Keratinocyte (primary cell): ENCODE results near the gene B4GALT2. TPM values are rescaled to one million over a fixed set of nuclear protein-coding genes. Genes with fewer than 3 reads are reported as not detected.

Source experiments
- DNase-seq: peaks from one replicate; pipeline ENCODE4 v3.0.0-alpha.2; 2011; ENCODE audit warnings: low read depth, missing footprints, low spot score
- FAIRE-seq: peaks from 2 replicates; lab custom pipeline; 2011; peaks lifted over from hg19 to GRCh38; lab: Jason Lieb, UNC
- H2AFZ ChIP-seq: 2 replicates; pipeline ENCODE4 v1.6.0; 2012; ENCODE audit warnings: low read length, control low read depth, inconsistent platforms; ENCODE audit not compliant: control insufficient read depth
- H3K27ac ChIP-seq: 2 replicates; pipeline ENCODE4 v1.5.1; 2011; ENCODE audit warnings: low read length; ENCODE audit not compliant: control insufficient read depth, insufficient read depth
- H3K27me3 ChIP-seq: 3 replicates; pipeline ENCODE4 v1.6.0; 2011; ENCODE audit warnings: low read length; ENCODE audit not compliant: control insufficient read depth, insufficient read depth; ENCODE audit errors: extremely low read depth
- H3K36me3 ChIP-seq, 2 experiments: 2 replicates in 1 of 2; 3 replicates in 1 of 2; pipeline ENCODE4 v1.5.1; 2011; ENCODE audit warnings: low read length in 2 of 2, mild to moderate bottlenecking in 1 of 2; ENCODE audit not compliant: control insufficient read depth in 2 of 2, insufficient read depth in 2 of 2; ENCODE audit errors: extremely low read depth in 1 of 2
- H3K4me1 ChIP-seq: 3 replicates; pipeline ENCODE4 v1.5.1; 2011; ENCODE audit warnings: low read length; ENCODE audit not compliant: control insufficient read depth, insufficient read depth; ENCODE audit errors: extremely low read depth
- H3K4me2 ChIP-seq: 3 replicates; pipeline ENCODE4 v1.6.0; 2011; ENCODE audit warnings: low read depth, low read length; ENCODE audit not compliant: control insufficient read depth, insufficient read depth; ENCODE audit errors: extremely low read depth
- H3K4me3 ChIP-seq, 3 experiments: fragments of 200-600 bp in 1 of 3; sonication (generic) in 1 of 3; 2 replicates in 2 of 3; 3 replicates in 1 of 3; pipeline ENCODE4 v1.5.1; 2011 to 2016; ENCODE audit warnings: low read length in 3 of 3, mild to moderate bottlenecking in 3 of 3, control low read depth in 2 of 3, inconsistent platforms in 1 of 3, low read depth in 1 of 3, mixed read lengths in 1 of 3, mixed run types in 1 of 3, moderate library complexity in 1 of 3; ENCODE audit not compliant: control insufficient read depth in 2 of 3, insufficient read depth in 2 of 3; ENCODE audit errors: extremely low read depth in 1 of 3
- H3K79me2 ChIP-seq: 2 replicates; pipeline ENCODE4 v1.6.0; 2012; ENCODE audit warnings: low read length; ENCODE audit not compliant: control insufficient read depth, insufficient read depth
- H3K9ac ChIP-seq: 3 replicates; pipeline ENCODE4 v1.6.0; 2011; ENCODE audit warnings: low read length; ENCODE audit not compliant: control insufficient read depth, insufficient read depth; ENCODE audit errors: extremely low read depth
- H3K9me1 ChIP-seq: 3 replicates; pipeline ENCODE4 v1.6.0; 2011; ENCODE audit warnings: low read length; ENCODE audit not compliant: control insufficient read depth, insufficient read depth; ENCODE audit errors: extremely low read depth
- H3K9me3 ChIP-seq: 2 replicates; pipeline ENCODE4 v1.5.1; 2012; ENCODE audit warnings: low read depth, low read length; ENCODE audit not compliant: control insufficient read depth
- H4K20me1 ChIP-seq: 3 replicates; pipeline ENCODE4 v1.6.0; 2011; ENCODE audit warnings: low read length; ENCODE audit not compliant: control insufficient read depth, insufficient read depth; ENCODE audit errors: extremely low read depth
- EZH2 ChIP-seq: IDR thresholded peaks from one replicate; pipeline ENCODE4 v1.6.1; 2012; ENCODE audit warnings: inconsistent platforms, mild to moderate bottlenecking, low read length, moderate library complexity
- dilution Hi-C: fragments of 300-500 bp; cut with MboI; formaldehyde crosslinking; loops from one replicate; pipeline ENCODE4 v1.7.0; 2020; ENCODE audit warnings: low sequenced_read_pairs; ENCODE audit not compliant: extremely low pct_ligation_motif_present
- polyA plus RNA-seq, 5 experiments: library from polyadenylated mRNA; depleted of rRNA in 3 of 5; stranded (reverse) in 3 of 5; stranded (forward) in 1 of 5; unstranded in 1 of 5; fragments of >200 nt; gene quantifications; 1 replicate in 1 of 5; 2 replicates in 3 of 5; 3 replicates in 1 of 5; pipeline versions ENCODE4 v1.2.1 to v1.2.3, GENCODE V29; 2011 to 2012; ENCODE audit warnings: missing spikeins in 2 of 5, low read depth in 1 of 5, low replicate concordance in 1 of 5
- TF ChIP-seq, protein P1 (sequence below), 3 experiments: IDR thresholded peaks in 1 of 3; conservative IDR thresholded peaks in 1 of 3; optimal IDR thresholded peaks in 1 of 3; 2 replicates in 2 of 3; 3 replicates in 1 of 3; pipeline versions ENCODE3 to v1.5.1; 2011; ENCODE audit warnings: low read length in 3 of 3, mild to moderate bottlenecking in 3 of 3, moderate library complexity in 2 of 3, control low read depth in 1 of 3, inconsistent platforms in 1 of 3; ENCODE audit not compliant: insufficient read depth in 2 of 3; ENCODE audit errors: extremely low read depth in 1 of 3

Gene B4GALT2
- polyA plus RNA-seq, 1 donor (not counting 4 experiments of a cell fraction or from before 2014, with no cell fraction given) = 39.6 TPM

DNA sequence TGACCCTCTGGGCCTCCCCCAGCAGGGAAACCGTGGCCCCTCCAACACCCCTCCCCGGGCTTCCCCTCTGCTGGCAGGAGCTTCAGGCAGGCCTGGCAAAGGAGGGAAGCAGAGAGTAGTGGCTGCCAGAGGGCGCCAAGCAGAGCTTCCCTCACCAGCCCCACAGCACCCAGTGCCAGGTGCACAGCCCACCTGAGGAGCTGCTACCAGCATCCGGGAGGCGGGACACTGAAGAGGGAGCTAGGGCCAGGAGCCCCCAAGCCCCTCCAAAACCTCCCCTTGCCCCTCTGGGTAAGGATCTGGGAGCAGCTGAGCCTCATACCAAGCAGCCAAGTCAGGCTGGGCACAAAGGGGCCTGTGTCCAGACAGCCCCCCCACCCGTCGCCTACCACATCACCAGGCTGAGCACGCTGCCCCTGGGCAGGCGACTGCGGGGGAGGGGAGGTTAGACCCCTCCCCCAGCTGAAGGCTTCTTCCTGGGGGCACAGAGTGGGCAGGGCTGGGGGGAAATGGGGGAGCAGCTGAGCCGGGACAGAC lies 32.0 kb downstream of the B4GALT2 start:
- FAIRE-seq = no peak
- Histone ChIP-seq H3K4me2 (no peak overlapping the region), H3K27ac (no peak overlapping the region), H3K4me1 (no peaks in the 10 kb centered on the region), H4K20me1 (peaks cover 3% of the 10 kb centered on the region), H3K27me3 (no peaks in the 10 kb centered on the region), H3K79me2 (no peaks in the 10 kb centered on the region), H3K36me3 (peaks cover 0 to 7% of the 10 kb centered on the region in 2 experiments), H3K9me3 (no peaks in the 10 kb centered on the region), H3K4me3 (no peak overlapping the region), H3K9me1 (no peaks in the 10 kb centered on the region), H2AFZ (no peak overlapping the region), H3K9ac (no peak overlapping the region)
- TF ChIP-seq, protein P1, sequence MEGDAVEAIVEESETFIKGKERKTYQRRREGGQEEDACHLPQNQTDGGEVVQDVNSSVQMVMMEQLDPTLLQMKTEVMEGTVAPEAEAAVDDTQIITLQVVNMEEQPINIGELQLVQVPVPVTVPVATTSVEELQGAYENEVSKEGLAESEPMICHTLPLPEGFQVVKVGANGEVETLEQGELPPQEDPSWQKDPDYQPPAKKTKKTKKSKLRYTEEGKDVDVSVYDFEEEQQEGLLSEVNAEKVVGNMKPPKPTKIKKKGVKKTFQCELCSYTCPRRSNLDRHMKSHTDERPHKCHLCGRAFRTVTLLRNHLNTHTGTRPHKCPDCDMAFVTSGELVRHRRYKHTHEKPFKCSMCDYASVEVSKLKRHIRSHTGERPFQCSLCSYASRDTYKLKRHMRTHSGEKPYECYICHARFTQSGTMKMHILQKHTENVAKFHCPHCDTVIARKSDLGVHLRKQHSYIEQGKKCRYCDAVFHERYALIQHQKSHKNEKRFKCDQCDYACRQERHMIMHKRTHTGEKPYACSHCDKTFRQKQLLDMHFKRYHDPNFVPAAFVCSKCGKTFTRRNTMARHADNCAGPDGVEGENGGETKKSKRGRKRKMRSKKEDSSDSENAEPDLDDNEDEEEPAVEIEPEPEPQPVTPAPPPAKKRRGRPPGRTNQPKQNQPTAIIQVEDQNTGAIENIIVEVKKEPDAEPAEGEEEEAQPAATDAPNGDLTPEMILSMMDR (optimal IDR thresholded peaks at IDR 0.05 in 1 of 3, IDR thresholded peaks at IDR 0.05 in 1 of 3, conservative IDR thresholded peaks at IDR 0.05 in 1 of 3; ENCODE audit: extremely low read depth in 1 of 3, insufficient read depth in 2 of 3, low read length in 3 of 3) = peak in 1 of 3 experiments; percentile 28
- TF ChIP-seq EZH2 = no peak
- no peak for DNase-seq
- dilution Hi-C loops = no loop called here

DNA sequence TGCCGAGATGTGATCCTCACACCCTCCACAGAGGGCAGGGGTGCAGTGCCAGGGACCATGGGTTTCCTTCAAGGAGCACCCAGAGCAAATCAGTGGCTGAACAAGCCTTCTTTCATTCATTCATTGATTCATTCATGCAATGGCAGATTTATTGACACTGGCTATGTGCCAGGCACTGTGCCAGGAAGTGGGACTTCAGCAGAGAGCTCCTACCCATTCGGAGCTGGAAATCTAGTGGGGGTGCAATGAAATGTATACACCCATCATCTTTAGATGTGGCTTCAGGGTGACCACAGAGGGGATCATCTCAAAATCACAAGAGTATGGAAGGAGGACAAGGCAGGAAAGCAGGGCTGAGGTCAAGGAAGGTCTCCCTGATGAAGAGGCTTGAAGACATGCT lies 33.4 kb downstream of the B4GALT2 start:
- no peaks in the 10 kb centered on the region for H3K9me1 ChIP-seq
- H3K4me1 ChIP-seq = no peaks in the 10 kb centered on the region
- H4K20me1 ChIP-seq = peaks cover 3% of the 10 kb centered on the region
- no peak overlapping the region for H3K4me2 ChIP-seq
- no peak overlapping the region for H3K9ac ChIP-seq
- no peaks in the 10 kb centered on the region for H3K27me3 ChIP-seq
- H3K9me3 ChIP-seq = no peaks in the 10 kb centered on the region
- H3K4me3 ChIP-seq = no peak overlapping the region
- H3K79me2 ChIP-seq = no peaks in the 10 kb centered on the region
- DNase-seq (no peak), FAIRE-seq (no peak)
- H3K27ac ChIP-seq = no peak overlapping the region
- TF ChIP-seq EZH2 = no peak
- TF ChIP-seq, protein P1 (optimal IDR thresholded peaks at IDR 0.05 in 1 of 3, IDR thresholded peaks at IDR 0.05 in 1 of 3, conservative IDR thresholded peaks at IDR 0.05 in 1 of 3; ENCODE audit: extremely low read depth in 1 of 3, insufficient read depth in 2 of 3, low read length in 3 of 3) = no peak
- H2AFZ ChIP-seq = no peak overlapping the region
- dilution Hi-C loops = no loop called here
- peaks cover 0 to 2% of the 10 kb centered on the region in 2 experiments for H3K36me3 ChIP-seq
